ENCODE measurements around the gene SPECC1.

SPECC1 gene

DNA sequence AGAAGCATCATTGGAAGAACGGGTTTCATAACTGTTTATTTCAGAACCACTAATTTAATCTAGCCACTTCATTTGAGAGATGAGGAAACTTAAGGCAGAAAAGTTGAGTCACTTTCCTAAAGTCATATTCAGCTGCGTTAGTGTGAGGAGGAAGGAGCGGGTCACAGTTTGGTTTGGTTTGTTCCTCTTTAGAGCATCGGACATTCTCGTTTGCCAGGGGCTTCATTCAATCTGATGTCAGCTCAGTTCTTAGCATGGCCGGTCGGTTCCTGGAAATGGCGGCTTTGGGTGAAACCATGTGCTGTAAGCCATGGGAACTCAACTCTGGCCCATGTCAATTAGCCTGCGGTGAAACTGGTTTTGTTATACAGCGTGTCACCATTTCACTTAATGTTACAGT is 271.7 kb downstream of the SPECC1 start:
- no peak overlapping the region for H3K4me3 ChIP-seq (ENCODE audit: low read length)
- no peak for TF ChIP-seq CTCF (IDR thresholded peaks at IDR 0.05; ENCODE audit: insufficient read depth, low read depth, low read length, missing control alignments)
- DNase-seq (ENCODE audit: low read depth) = no peak

- H3K4me3 ChIP-seq (ENCODE audit: low read length) = no peak overlapping the region
- DNase-seq (ENCODE audit: low read depth) = no peak
- no peak for TF ChIP-seq CTCF (IDR thresholded peaks at IDR 0.05; ENCODE audit: insufficient read depth, low read depth, low read length, missing control alignments)
Observed at GRCh38 chr17:20281860-20282259, 272.7 kb downstream of the SPECC1 start.

DNA sequence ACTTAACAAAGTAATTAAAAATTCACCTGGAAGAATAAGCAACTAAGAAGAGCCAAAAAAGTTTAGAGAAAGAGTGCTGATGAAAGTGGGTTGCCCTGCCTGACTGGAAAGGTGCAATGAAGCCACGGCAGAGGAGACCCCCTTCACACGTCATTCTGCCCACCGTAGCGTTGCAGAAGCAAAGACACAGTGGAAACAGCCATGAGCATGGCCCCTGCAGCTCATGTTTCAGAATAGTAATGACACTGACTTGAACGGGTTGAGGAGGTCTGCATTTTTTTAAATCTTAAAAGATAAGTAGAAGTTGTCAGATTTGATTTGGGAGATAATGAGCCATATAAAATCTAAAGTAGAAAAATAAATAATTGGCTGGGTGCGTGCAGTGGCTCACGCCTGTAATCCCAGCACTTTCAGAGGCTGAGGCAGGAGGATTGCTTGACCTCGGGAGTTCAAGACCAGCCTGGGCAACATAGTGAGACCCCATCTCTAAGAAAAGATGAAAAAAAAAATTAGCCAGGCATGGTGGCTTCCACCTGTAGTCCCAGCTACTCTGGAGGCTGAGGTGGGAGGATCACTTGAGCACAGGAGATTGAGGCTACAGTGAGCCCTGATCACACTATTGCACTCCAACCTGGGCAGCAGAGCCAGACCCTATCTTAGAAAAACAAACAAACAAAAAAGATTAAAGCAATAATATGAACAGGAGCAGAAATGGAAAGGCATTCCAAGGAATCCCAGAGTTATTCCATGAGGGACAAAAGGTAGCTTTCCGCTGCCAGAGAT is 273.6 kb downstream of the SPECC1 start:
- DNase-seq (ENCODE audit: low read depth) = no peak
- TF ChIP-seq CTCF (IDR thresholded peaks at IDR 0.05; ENCODE audit: insufficient read depth, low read depth, low read length, missing control alignments) = no peak
- H3K4me3 ChIP-seq (ENCODE audit: low read length) = no peak overlapping the region

- no peak for TF ChIP-seq CTCF (IDR thresholded peaks at IDR 0.05; ENCODE audit: insufficient read depth, low read depth, low read length, missing control alignments)
- no peak overlapping the region for H3K4me3 ChIP-seq (ENCODE audit: low read length)
- DNase-seq (ENCODE audit: low read depth) = no peak
Observed at GRCh38 chr17:20284022-20284421, 274.9 kb downstream of the SPECC1 start.

DNA sequence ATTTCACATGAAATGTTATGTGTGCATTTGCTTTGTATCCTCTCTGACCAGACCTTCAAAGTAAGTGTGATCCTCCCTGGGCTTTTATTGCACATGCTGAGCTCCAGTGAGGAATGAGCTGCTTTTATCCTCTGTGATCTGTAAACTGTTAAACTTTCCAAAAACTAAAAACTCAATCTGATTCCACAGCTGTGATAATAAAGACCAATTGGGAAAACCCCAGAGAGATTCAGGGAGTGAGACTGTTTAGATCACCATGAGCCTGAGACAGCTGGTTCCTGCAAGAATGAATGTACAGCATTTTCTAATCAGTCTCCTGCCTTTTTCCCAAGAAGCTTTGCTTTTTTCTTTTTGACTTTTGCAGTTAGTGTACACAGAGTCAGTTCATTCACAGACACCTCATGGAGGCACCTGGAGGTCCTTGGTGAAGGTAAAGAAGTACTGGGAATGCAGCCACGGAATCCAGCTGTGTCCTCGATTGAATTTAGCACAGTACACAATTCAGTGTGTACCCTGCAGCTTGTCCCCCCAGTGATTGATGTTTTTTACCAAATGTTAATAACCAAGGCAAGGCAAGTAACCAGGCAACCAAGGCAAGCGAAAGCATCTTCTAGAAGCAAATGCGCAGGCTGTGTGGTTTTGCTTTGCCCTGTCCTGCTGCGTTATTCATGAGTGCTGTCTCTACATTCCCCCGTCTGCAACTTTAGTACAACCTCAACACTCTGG is 275.6 kb downstream of the SPECC1 start:
- no peak overlapping the region for H3K4me3 ChIP-seq (ENCODE audit: low read length)
- no peak for DNase-seq (ENCODE audit: low read depth)
- TF ChIP-seq CTCF (IDR thresholded peaks at IDR 0.05; ENCODE audit: insufficient read depth, low read depth, low read length, missing control alignments) = no peak

DNA sequence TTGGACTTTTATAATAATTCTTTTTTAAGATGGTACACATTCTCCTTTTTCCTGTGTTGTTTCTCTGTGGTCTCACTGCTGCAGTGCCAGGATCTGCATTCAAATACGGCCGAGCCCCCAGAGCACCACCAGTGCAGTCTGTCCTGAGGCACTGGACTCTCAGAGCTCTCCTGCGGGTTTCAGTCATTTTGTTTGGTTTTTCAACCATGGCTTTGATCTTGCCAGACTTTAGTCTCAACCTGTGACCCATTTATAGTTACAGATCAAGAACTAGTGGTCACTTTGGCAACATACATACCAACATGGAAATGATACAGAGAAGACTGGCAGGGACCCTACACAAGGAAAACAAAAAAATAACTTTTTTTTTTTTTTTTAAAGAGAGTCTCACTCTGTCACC is 280.8 kb downstream of the SPECC1 start:
- no peak for TF ChIP-seq CTCF (IDR thresholded peaks at IDR 0.05; ENCODE audit: insufficient read depth, low read depth, low read length, missing control alignments)
- no peak for DNase-seq (ENCODE audit: low read depth)
- H3K4me3 ChIP-seq (ENCODE audit: low read length) = no peak overlapping the region

Measured in epithelial cell of esophagus (primary cell).